GM23338 (cell line): ENCODE results near the gene ZNF488. TPM values are rescaled to one million over a fixed set of nuclear protein-coding genes. Genes with fewer than 3 reads are reported as not detected.
A peak's percentile ranks its signal among the peaks of the same experiment; 100 is the strongest.

Source experiments
- ATAC-seq: fragments of 200-7000 bp; cut with Tn5 transposase; 3 replicates; pipeline ENCODE4 v1.9.1; 2020
- DNase-seq: peaks from one replicate; pipeline ENCODE4 v3.0.0-alpha.2; 2015; ENCODE audit warnings: low spot score
- H2AFZ ChIP-seq: fragments of 200-600 bp; sonication (generic); 2 replicates; pipeline ENCODE4 v1.8.0; 2016; ENCODE audit warnings: antibody characterized with exemption, mild to moderate bottlenecking, moderate library complexity
- H3F3A ChIP-seq: fragments of 200-600 bp; sonication (generic); replicated peaks from 2 replicates; pipeline ENCODE4 v1.8.0; 2017; ENCODE audit warnings: antibody characterized with exemption, mixed run types, low read depth
- H3K27ac ChIP-seq: fragments of 200-600 bp; sonication (generic); 2 replicates; pipeline ENCODE4 v1.6.1; 2016; ENCODE audit warnings: low read depth
- H3K27me3 ChIP-seq: fragments of 200-600 bp; sonication (generic); 2 replicates; pipeline ENCODE4 v1.8.0; 2016; ENCODE audit warnings: mild to moderate bottlenecking, mixed run types, moderate library complexity; ENCODE audit not compliant: insufficient read depth
- H3K36me3 ChIP-seq: fragments of 200-600 bp; sonication (generic); 2 replicates; pipeline ENCODE4 v1.8.0; 2016; ENCODE audit warnings: mild to moderate bottlenecking; ENCODE audit not compliant: insufficient read depth
- H3K4me1 ChIP-seq: fragments of 200-600 bp; sonication (generic); 2 replicates; pipeline ENCODE4 v1.8.0; 2016; ENCODE audit warnings: mild to moderate bottlenecking, moderate library complexity; ENCODE audit not compliant: insufficient read depth
- H3K4me2 ChIP-seq: fragments of 200-600 bp; sonication (generic); 2 replicates; pipeline ENCODE4 v1.7.1; 2017; ENCODE audit warnings: mixed run types
- H3K4me3 ChIP-seq: fragments of 200-600 bp; sonication (generic); 2 replicates; pipeline ENCODE4 v1.6.1; 2016; ENCODE audit warnings: mixed run types
- H3K79me2 ChIP-seq: fragments of 200-600 bp; sonication (generic); replicated peaks from 2 replicates; pipeline ENCODE4 v1.8.0; 2017; ENCODE audit warnings: mild to moderate bottlenecking; ENCODE audit not compliant: insufficient read depth
- H3K9me2 ChIP-seq: fragments of 200-600 bp; sonication (generic); 2 replicates; pipeline ENCODE4 v1.8.0; 2017; ENCODE audit not compliant: insufficient read depth
- H4K20me1 ChIP-seq: fragments of 200-600 bp; sonication (generic); replicated peaks from 2 replicates; pipeline ENCODE4 v1.8.0; 2017; ENCODE audit warnings: mild to moderate bottlenecking; ENCODE audit not compliant: insufficient read depth
- H3K27ac Mint-ChIP-seq: 2 replicates; pipeline ENCODE4 v1.8.0; 2020; ENCODE audit warnings: inconsistent platforms, mild to moderate bottlenecking, moderate library complexity, mixed read lengths
- H3K27me3 Mint-ChIP-seq: 3 replicates; pipeline ENCODE4 v1.8.0; 2022; ENCODE audit warnings: low read depth, mild to moderate bottlenecking, moderate library complexity, mixed read lengths, inconsistent platforms; ENCODE audit not compliant: insufficient read depth, poor library complexity
- H3K36me3 Mint-ChIP-seq: 3 replicates; pipeline ENCODE4 v1.8.0; 2021; ENCODE audit warnings: low read depth, mild to moderate bottlenecking, inconsistent platforms, moderate library complexity, mixed read lengths
- H3K4me1 Mint-ChIP-seq: 3 replicates; pipeline ENCODE4 v1.8.0; 2020; ENCODE audit warnings: mild to moderate bottlenecking, inconsistent platforms, mixed read lengths
- H3K4me3 Mint-ChIP-seq: 3 replicates; pipeline ENCODE4 v1.8.0; 2021; ENCODE audit warnings: moderate library complexity, mild to moderate bottlenecking, inconsistent platforms, mixed read lengths
- H3K9me3 Mint-ChIP-seq: 3 replicates; pipeline ENCODE4 v1.8.0; 2020; ENCODE audit warnings: moderate library complexity, mild to moderate bottlenecking, inconsistent platforms, mixed read lengths
- CREB1 ChIP-seq: fragments of 250-450 bp; sonication (Bioruptor Pico); IDR thresholded peaks from 2 replicates; pipeline ENCODE4 v1.5.0; 2020; ENCODE audit warnings: low read depth, mild to moderate bottlenecking, moderate library complexity
- EZH2 ChIP-seq: fragments of 200-600 bp; sonication (generic); IDR thresholded peaks from one replicate; pipeline ENCODE4 v1.8.0; 2017; ENCODE audit warnings: antibody characterized with exemption, mild to moderate bottlenecking, low read depth; ENCODE audit not compliant: unreplicated experiment
- EZH2phosphoT487 ChIP-seq: fragments of 200-600 bp; sonication (generic); IDR thresholded peaks from one replicate; pipeline ENCODE4 v1.8.1; 2018; ENCODE audit warnings: antibody characterized with exemption; ENCODE audit not compliant: unreplicated experiment
- JUNB ChIP-seq: IDR thresholded peaks from one replicate; pipeline ENCODE4 v1.6.1; 2016; ENCODE audit warnings: antibody characterized with exemption; ENCODE audit not compliant: unreplicated experiment
- NANOG ChIP-seq: IDR thresholded peaks from 2 replicates; pipeline ENCODE4 v1.6.1; 2016; ENCODE audit warnings: antibody characterized with exemption, borderline replicate concordance
- POLR2AphosphoS5 ChIP-seq: IDR thresholded peaks from 2 replicates; pipeline ENCODE4 v1.6.1; 2016; ENCODE audit warnings: antibody characterized with exemption, low read depth
- STAT1 ChIP-seq: IDR thresholded peaks from one replicate; pipeline ENCODE4 v1.6.1; 2016; ENCODE audit warnings: antibody characterized with exemption; ENCODE audit not compliant: unreplicated experiment
- ZNF114 ChIP-seq: fragments of 250-450 bp; sonication (Bioruptor Pico); IDR thresholded peaks from 2 replicates; pipeline ENCODE4 v1.5.0; 2020; ENCODE audit warnings: mild to moderate bottlenecking, moderate library complexity
- ZNF331 ChIP-seq: fragments of 250-450 bp; sonication (Bioruptor Pico); IDR thresholded peaks from 2 replicates; pipeline ENCODE4 v1.5.0; 2020; ENCODE audit warnings: low read depth, mild to moderate bottlenecking, moderate library complexity
- ZNF462 ChIP-seq: fragments of 250-450 bp; sonication (Bioruptor Pico); IDR thresholded peaks from 2 replicates; pipeline ENCODE4 v1.5.0; 2020; ENCODE audit warnings: mild to moderate bottlenecking, moderate library complexity
- polyA plus RNA-seq: library from polyadenylated mRNA; unstranded; fragments of >200 nt; fragmentation: Nextera tagmentation; extraction: Ambion mirVana; gene quantifications from 2 replicates; pipeline ENCODE4 v1.2.1, GENCODE V29; 2016
- total RNA-seq: library from RNA; depleted of rRNA; stranded (reverse); fragments of >200 nt; shearing (Covaris generic); gene quantifications from 2 replicates; pipeline ENCODE4 v1.2.3, GENCODE V29; 2014

ZNF488 gene
- total and polyA plus RNA-seq, 2 experiments from 2014 or later: 2.5 to 5.2 TPM

GRCh38 chr10:47424231-47424630 is 40.1 kb upstream of the ZNF488 start (continued):
- TF ChIP-seq ZNF462 (CRISPR knock-in tag) (no peak), ZNF114 (CRISPR knock-in tag) (no peak), JUNB (no peak)

DNA sequence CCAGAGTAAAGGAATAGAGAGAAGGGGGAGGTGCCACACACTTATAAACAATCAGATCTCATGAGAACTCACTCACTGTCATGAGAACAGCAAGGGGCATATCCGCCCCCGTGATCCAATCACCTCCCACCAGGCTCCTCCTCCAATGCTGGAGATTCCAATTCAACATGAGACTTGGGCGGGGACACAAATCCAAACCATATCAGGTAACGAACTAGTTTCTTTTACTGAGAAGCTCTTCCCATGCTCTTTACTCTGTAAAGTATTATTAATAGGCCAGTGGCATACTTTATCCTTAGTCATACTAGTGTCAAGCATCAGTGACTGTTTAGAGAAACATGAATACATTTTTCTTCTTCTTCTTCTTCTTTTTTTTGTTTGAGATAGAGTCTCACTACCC is 39.4 kb upstream of the ZNF488 start:
- Mint-ChIP-seq H3K9me3 (no peaks in the 10 kb centered on the region), H3K4me1 (peaks cover 13% of the 10 kb centered on the region), H3K27me3 (peaks cover 12% of the 10 kb centered on the region), H3K36me3 (no peaks in the 10 kb centered on the region), H3K4me3 (no peak overlapping the region), H3K27ac (no peak overlapping the region)
- H3K4me3 ChIP-seq: no peak overlapping the region
- no peaks in the 10 kb centered on the region for H3F3A ChIP-seq
- no peaks in the 10 kb centered on the region for H3K27me3 ChIP-seq
- no peak overlapping the region for H2AFZ ChIP-seq
- no peak for ATAC-seq
- no peaks in the 10 kb centered on the region for H3K79me2 ChIP-seq
- no peaks in the 10 kb centered on the region for H4K20me1 ChIP-seq
- no peak overlapping the region for H3K4me2 ChIP-seq
- peaks cover 3% of the 10 kb centered on the region; the same call in 1 of the 2 replicates for H3K4me1 ChIP-seq
- H3K27ac ChIP-seq: no peak overlapping the region
- H3K9me2 ChIP-seq: no peaks in the 10 kb centered on the region
- peak; percentile 15 for DNase-seq
- H3K36me3 ChIP-seq: no peaks in the 10 kb centered on the region
- TF ChIP-seq CREB1 (CRISPR knock-in tag) (no peak), NANOG (no peak), POLR2AphosphoS5 (no peak), STAT1 (no peak), ZNF462 (CRISPR knock-in tag) (no peak), EZH2phosphoT487 (no peak), EZH2 (no peak), JUNB (no peak), ZNF331 (CRISPR knock-in tag) (no peak)
